LNCaP clone FGC (cell line): Measurements from ENCODE around the gene ETV3L.

Source experiments
- DNase-seq: peaks from one replicate; pipeline ENCODE4 v3.0.0-alpha.2; 2011; ENCODE audit warnings: low read depth
- H3K4me3 ChIP-seq: 2 replicates; pipeline ENCODE4 v1.5.1; 2011; ENCODE audit warnings: mild to moderate bottlenecking, low read depth, low read length, control low read depth
- TF ChIP-seq, protein P1 (sequence below): IDR thresholded peaks from 2 replicates; pipeline ENCODE4 v1.5.1; 2012; ENCODE audit warnings: mild to moderate bottlenecking; ENCODE audit not compliant: control insufficient read depth, insufficient read depth; ENCODE audit errors: extremely low read depth

ETV3L gene

DNA sequence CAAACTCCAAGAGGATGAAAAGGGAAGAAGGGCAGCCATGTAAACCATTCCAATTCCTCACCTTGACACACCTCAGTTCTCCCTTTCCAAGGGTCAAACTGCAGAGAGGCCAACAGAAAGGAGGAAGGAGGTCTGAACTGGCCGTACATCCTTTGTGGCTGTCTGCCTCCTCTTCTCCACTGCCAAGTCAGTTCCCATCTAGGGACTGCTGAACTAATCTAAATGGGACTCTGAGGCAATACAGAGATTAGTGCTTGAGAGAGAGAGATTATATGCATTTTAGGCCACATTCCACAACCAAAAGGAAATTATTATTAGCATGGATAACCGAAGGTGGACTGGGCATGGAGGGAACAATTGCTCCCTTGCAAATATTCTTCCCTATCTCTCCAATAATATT, 56.8 kb downstream of the ETV3L start:
- TF ChIP-seq, protein P1, sequence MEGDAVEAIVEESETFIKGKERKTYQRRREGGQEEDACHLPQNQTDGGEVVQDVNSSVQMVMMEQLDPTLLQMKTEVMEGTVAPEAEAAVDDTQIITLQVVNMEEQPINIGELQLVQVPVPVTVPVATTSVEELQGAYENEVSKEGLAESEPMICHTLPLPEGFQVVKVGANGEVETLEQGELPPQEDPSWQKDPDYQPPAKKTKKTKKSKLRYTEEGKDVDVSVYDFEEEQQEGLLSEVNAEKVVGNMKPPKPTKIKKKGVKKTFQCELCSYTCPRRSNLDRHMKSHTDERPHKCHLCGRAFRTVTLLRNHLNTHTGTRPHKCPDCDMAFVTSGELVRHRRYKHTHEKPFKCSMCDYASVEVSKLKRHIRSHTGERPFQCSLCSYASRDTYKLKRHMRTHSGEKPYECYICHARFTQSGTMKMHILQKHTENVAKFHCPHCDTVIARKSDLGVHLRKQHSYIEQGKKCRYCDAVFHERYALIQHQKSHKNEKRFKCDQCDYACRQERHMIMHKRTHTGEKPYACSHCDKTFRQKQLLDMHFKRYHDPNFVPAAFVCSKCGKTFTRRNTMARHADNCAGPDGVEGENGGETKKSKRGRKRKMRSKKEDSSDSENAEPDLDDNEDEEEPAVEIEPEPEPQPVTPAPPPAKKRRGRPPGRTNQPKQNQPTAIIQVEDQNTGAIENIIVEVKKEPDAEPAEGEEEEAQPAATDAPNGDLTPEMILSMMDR: no peak
- no peak overlapping the region for H3K4me3 ChIP-seq
- no peak for DNase-seq
